B cell (primary cell): Measurements from ENCODE around the gene ALDH4A1.

Experiments
- EZH2 ChIP-seq: IDR thresholded peaks from 2 replicates; pipeline ENCODE4 v1.6.1; 2012; ENCODE audit warnings: borderline replicate concordance, low read depth, mild to moderate bottlenecking, moderate library complexity, low read length; ENCODE audit not compliant: insufficient read depth, poor library complexity, severe bottlenecking
- TF ChIP-seq, protein P1 (sequence below): fragments of 200-600 bp; IDR thresholded peaks from one replicate; pipeline ENCODE4 v1.8.0; 2022; ENCODE audit warnings: antibody characterized with exemption, mild to moderate bottlenecking

DNA sequence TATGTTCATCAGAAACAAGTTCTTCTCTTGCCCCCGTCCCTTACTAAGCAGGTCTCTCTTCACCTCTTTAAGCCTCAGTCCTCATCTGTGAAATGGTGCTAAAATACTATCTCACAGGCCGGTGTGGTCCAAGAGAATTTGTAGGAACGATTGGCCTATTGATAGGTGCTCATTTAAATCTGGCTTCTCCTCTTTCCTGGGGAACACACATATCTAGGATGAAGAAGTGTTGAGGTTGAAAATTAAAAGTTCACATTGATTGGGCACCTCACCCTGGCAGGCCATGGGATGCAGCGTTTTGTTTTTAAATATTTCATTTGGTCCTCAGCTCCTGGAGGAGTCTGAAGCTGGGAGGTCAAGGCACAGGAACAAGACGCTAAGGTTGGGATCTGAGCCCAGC is 34.0 kb downstream of the ALDH4A1 start:
- no peak for TF ChIP-seq EZH2
- TF ChIP-seq, protein P1, sequence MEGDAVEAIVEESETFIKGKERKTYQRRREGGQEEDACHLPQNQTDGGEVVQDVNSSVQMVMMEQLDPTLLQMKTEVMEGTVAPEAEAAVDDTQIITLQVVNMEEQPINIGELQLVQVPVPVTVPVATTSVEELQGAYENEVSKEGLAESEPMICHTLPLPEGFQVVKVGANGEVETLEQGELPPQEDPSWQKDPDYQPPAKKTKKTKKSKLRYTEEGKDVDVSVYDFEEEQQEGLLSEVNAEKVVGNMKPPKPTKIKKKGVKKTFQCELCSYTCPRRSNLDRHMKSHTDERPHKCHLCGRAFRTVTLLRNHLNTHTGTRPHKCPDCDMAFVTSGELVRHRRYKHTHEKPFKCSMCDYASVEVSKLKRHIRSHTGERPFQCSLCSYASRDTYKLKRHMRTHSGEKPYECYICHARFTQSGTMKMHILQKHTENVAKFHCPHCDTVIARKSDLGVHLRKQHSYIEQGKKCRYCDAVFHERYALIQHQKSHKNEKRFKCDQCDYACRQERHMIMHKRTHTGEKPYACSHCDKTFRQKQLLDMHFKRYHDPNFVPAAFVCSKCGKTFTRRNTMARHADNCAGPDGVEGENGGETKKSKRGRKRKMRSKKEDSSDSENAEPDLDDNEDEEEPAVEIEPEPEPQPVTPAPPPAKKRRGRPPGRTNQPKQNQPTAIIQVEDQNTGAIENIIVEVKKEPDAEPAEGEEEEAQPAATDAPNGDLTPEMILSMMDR: no peak
